Loucy (cell line): Measurements from ENCODE around the gene MAD2L1BP.
"Not testable (repeated sequence)": the region's sequence is repeated elsewhere in the genome, so short reads cannot be mapped to it uniquely, and the experiment has no call there.

Source experiments
- H2AFZ ChIP-seq: fragments of 200-600 bp; sonication (generic); 2 replicates; pipeline ENCODE4 v1.6.0; 2016; ENCODE audit warnings: antibody characterized with exemption, mild to moderate bottlenecking, low read length, moderate library complexity
- H3F3A ChIP-seq: fragments of 200-600 bp; 2 replicates; pipeline ENCODE4 v1.6.0; 2016; ENCODE audit warnings: antibody characterized with exemption, low read depth, mild to moderate bottlenecking
- H3K27me3 ChIP-seq: fragments of 200-600 bp; sonication (generic); 2 replicates; pipeline ENCODE4 v1.6.1; 2014; ENCODE audit warnings: low read length, mild to moderate bottlenecking; ENCODE audit not compliant: insufficient read depth, poor library complexity, severe bottlenecking
- H3K36me3 ChIP-seq: fragments of 200-600 bp; sonication (generic); 2 replicates; pipeline ENCODE4 v1.6.1; 2016; ENCODE audit warnings: low read length; ENCODE audit not compliant: insufficient read depth
- H3K4me1 ChIP-seq: fragments of 200-600 bp; sonication (generic); 2 replicates; pipeline ENCODE4 v1.5.1; 2014; ENCODE audit warnings: low read length, mild to moderate bottlenecking; ENCODE audit not compliant: insufficient read depth, poor library complexity, severe bottlenecking
- H3K4me2 ChIP-seq: fragments of 200-600 bp; sonication (generic); 2 replicates; pipeline ENCODE4 v1.6.0; 2014; ENCODE audit warnings: antibody characterized with exemption, low read length, low read depth, mild to moderate bottlenecking; ENCODE audit not compliant: poor library complexity, severe bottlenecking
- H3K4me3 ChIP-seq: fragments of 200-600 bp; sonication (generic); 2 replicates; pipeline ENCODE4 v1.5.1; 2014; ENCODE audit warnings: low read length, mild to moderate bottlenecking, mixed read lengths; ENCODE audit not compliant: poor library complexity, severe bottlenecking
- H3K79me2 ChIP-seq: fragments of 200-600 bp; sonication (generic); 2 replicates; pipeline ENCODE4 v1.6.1; 2014; ENCODE audit warnings: low read length; ENCODE audit not compliant: insufficient read depth
- H3K9ac ChIP-seq: fragments of 200-600 bp; sonication (generic); 2 replicates; pipeline ENCODE4 v1.6.0; 2014; ENCODE audit warnings: mild to moderate bottlenecking, low read depth, low read length, moderate library complexity; ENCODE audit not compliant: poor library complexity, severe bottlenecking
- H3K9me2 ChIP-seq: fragments of 200-600 bp; sonication (generic); replicated peaks from 2 replicates; pipeline ENCODE4 v1.6.1; 2016; ENCODE audit warnings: low read depth, low read length, mixed read lengths
- H3K9me3 ChIP-seq: fragments of 200-600 bp; sonication (generic); 2 replicates; pipeline ENCODE4 v1.6.1; 2014; ENCODE audit warnings: mild to moderate bottlenecking, antibody characterized with exemption, low read length, low read depth; ENCODE audit not compliant: insufficient read depth
- H4K20me1 ChIP-seq: fragments of 200-600 bp; sonication (generic); 2 replicates; pipeline ENCODE4 v1.6.0; 2014; ENCODE audit warnings: antibody characterized with exemption, low read length, mild to moderate bottlenecking; ENCODE audit not compliant: insufficient read depth, poor library complexity, severe bottlenecking
- EZH2phosphoT487 ChIP-seq: fragments of 200-600 bp; IDR thresholded peaks from 2 replicates; pipeline ENCODE4 v1.6.1; 2018; ENCODE audit warnings: antibody characterized with exemption, mild to moderate bottlenecking, moderate library complexity, borderline replicate concordance
- TF ChIP-seq, protein P1 (sequence below): fragments of 200-600 bp; sonication (generic); conservative IDR thresholded peaks from 2 replicates; pipeline ENCODE4 v1.5.1; 2014; ENCODE audit warnings: mild to moderate bottlenecking, antibody characterized with exemption, low read length

Gene MAD2L1BP

DNA sequence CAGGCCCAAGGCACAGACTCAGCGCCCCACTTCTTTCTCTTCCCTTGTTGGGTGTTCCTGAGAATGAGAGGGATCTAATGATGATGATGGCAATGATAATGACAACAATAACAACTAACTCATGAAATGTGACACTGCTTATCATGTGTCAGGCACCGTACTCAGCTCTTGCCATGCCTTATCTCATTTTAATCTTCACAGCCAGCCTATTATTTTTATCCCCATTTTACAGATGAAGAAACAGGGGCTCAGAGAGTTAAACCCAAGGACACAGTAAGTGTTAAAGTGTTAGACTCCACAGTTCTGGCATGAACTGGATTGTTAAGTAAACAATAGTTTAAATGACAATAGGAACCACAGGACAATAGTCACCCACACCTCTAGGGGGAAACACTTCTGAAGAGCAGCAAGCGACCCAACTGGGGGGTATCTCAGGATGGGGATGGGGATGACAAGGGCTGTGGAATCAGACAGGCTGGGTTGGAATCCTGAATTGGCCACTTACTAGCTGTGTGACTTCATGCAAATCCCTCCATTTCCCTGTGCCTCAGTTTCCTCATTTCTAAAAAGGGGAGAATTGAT, 21.7 kb downstream of the MAD2L1BP start:
- Histone ChIP-seq H3F3A (no peaks in the 10 kb centered on the region), H3K27me3 (no peaks in the 10 kb centered on the region), H3K9ac (no peak overlapping the region), H3K4me3 (no peak overlapping the region), H4K20me1 (no peaks in the 10 kb centered on the region), H3K9me2 (no peaks in the 10 kb centered on the region), H3K9me3 (no peaks in the 10 kb centered on the region), H3K79me2 (no peaks in the 10 kb centered on the region), H3K36me3 (no peaks in the 10 kb centered on the region), H3K4me1 (no peaks in the 10 kb centered on the region), H3K4me2 (no peak overlapping the region), H2AFZ (no peak overlapping the region)
- TF ChIP-seq, protein P1, sequence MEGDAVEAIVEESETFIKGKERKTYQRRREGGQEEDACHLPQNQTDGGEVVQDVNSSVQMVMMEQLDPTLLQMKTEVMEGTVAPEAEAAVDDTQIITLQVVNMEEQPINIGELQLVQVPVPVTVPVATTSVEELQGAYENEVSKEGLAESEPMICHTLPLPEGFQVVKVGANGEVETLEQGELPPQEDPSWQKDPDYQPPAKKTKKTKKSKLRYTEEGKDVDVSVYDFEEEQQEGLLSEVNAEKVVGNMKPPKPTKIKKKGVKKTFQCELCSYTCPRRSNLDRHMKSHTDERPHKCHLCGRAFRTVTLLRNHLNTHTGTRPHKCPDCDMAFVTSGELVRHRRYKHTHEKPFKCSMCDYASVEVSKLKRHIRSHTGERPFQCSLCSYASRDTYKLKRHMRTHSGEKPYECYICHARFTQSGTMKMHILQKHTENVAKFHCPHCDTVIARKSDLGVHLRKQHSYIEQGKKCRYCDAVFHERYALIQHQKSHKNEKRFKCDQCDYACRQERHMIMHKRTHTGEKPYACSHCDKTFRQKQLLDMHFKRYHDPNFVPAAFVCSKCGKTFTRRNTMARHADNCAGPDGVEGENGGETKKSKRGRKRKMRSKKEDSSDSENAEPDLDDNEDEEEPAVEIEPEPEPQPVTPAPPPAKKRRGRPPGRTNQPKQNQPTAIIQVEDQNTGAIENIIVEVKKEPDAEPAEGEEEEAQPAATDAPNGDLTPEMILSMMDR = no peak
- no peak for TF ChIP-seq EZH2phosphoT487

DNA sequence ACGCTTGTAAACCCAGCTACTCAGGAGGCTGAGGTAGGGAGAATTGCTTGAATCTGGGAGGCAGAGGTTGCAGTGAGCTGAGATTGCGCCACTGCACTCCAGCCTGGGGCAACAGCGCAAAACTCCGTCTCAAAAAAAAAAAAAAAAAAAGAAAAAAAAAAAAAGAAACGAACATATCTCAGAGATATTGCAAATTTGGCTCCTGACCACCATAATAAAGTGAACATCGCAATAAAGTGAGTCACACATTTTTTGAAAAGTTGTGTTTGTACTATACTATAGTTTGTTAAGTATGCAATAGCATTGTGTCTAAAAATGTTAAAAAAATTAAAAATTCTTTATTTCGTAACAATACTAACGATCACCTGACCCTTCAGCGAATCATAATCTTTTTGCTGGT, 22.5 kb downstream of the MAD2L1BP start:
- Histone ChIP-seq H4K20me1 (no peaks in the 10 kb centered on the region), H3K4me1 (no peaks in the 10 kb centered on the region), H3K36me3 (no peaks in the 10 kb centered on the region), H3K4me3 (no peak overlapping the region), H3K9ac (no peak overlapping the region), H2AFZ (no peak overlapping the region), H3K9me3 (no peaks in the 10 kb centered on the region), H3K9me2 (no peaks in the 10 kb centered on the region), H3K27me3 (no peaks in the 10 kb centered on the region), H3K79me2 (no peaks in the 10 kb centered on the region), H3F3A (no peaks in the 10 kb centered on the region), H3K4me2 (no peak overlapping the region)
- TF ChIP-seq, protein P1 = no peak
- TF ChIP-seq EZH2phosphoT487 = no peak

DNA sequence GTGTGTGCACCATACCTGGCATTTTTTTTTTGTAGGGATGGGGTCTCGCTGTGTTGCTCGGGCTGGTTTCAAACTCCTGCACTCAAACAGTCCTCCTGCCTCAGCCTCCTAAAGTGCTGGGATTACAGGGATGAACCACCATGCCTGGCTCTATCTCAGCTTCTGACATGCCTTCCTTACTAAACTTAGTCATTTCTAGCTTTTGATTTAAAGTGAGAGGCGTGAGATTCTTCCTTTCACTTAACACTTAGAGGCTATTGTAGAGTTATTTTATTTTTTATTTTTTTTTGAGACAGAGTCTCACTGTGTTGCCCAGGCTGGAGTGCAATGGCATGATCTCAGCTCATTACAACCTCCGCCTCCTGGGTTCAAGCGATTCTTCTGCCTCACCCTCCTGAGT, 27.3 kb downstream of the MAD2L1BP start:
- H3K4me1 ChIP-seq, H3K36me3 ChIP-seq, H4K20me1 ChIP-seq, H3K27me3 ChIP-seq, H3K4me3 ChIP-seq, H3K9me2 ChIP-seq, H3K9me3 ChIP-seq, H3F3A ChIP-seq, H3K4me2 ChIP-seq, H3K79me2 ChIP-seq, H2AFZ ChIP-seq, H3K9ac ChIP-seq: not testable (repeated sequence)

DNA sequence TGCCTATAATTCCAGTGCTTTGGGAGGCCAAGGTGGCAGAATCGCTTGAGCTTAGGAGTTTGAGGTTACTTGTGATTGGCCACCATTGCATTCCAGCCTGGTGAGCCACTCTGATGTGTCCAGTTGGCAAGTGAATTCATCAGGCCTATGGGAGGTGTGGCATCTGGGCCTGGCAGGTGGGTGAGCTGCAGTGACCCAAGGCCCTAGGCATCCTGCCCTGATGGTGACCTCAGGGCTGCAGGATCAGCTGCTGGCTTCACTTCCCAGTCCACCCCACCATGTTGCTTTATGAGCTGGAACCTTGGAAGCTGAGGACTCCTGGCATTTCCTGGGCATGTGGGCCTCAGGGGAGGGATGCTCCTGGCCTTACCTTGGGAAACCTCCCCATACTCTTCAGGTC, 29.7 kb downstream of the MAD2L1BP start:
- no peak overlapping the region for H3K9ac ChIP-seq

More for the DNA sequence above, 29.7 kb downstream of the MAD2L1BP start:
- no peak for TF ChIP-seq EZH2phosphoT487
- TF ChIP-seq, protein P1 = no peak
- H3K79me2 ChIP-seq = no peaks in the 10 kb centered on the region
- H3K9me2 ChIP-seq = no peaks in the 10 kb centered on the region
- no peaks in the 10 kb centered on the region for H3K27me3 ChIP-seq
- peaks cover 3% of the 10 kb centered on the region for H3K4me1 ChIP-seq
- no peak overlapping the region for H2AFZ ChIP-seq
- H3K4me3 ChIP-seq = no peak overlapping the region
- no peak overlapping the region for H3K4me2 ChIP-seq
- H3F3A ChIP-seq = no peaks in the 10 kb centered on the region
- H3K36me3 ChIP-seq = no peaks in the 10 kb centered on the region
- no peaks in the 10 kb centered on the region for H3K9me3 ChIP-seq
- no peaks in the 10 kb centered on the region for H4K20me1 ChIP-seq
